NCI-H82 (cell line): ENCODE results near the gene CCDC171.
"Not testable (repeated sequence)": the region's sequence is repeated elsewhere in the genome, so short reads cannot be mapped to it uniquely, and the experiment has no call there.

Experiments
- DNase-seq: peaks from one replicate; lab custom pipeline; 2025; lab: John Stamatoyannopoulos, UW

CCDC171 gene

DNA sequence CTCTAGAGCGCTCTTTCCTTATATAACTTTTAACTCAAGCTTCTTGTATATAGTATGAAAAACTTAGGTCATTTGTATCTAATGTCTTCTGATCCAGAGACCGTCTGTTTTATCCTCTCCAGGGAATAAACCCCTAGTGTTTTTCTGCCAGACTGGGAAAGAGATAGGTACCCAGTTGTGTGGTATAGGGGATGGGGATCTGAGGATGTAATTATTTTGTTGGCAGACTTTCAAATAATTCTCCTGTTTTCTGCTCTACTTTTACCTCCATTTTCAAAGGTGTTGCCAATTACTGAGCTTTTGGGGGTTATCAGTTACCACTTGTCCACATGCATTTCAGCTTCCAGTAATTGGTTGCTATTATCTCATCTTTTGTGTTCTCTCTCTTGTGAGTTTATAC is 17.9 kb downstream of the CCDC171 start:
- no peak for DNase-seq

- DNase-seq: no peak
Observed at GRCh38 chr9:15572200-15572770, 19.4 kb downstream of the CCDC171 start.

- DNase-seq: no peak
Observed at GRCh38 chr9:15576350-15577050, 23.7 kb downstream of the CCDC171 start.

GRCh38 chr9:15578714-15579113 is 25.9 kb downstream of the CCDC171 start:
- no peak for DNase-seq

- DNase-seq: no peak
Observed at GRCh38 chr9:15584379-15584778, 31.5 kb downstream of the CCDC171 start.

DNA sequence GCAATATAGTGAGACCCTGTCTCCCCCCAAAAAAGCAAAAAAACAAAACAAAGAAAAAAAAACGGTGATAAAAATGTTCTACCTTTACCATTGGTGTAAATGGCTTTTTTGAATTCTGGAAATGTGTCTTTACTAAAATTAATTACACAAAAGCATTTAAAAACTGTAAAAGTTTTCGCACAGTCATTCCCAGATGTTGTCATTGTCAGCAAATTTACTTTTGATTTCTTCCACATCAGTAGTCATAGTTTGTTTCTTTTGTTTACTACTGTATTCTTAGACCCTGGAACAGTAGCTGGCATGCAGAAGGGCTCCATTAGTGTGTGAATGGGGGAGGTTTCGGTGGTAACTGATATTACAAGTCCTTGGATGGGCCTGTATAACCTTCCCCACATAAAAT is 39.5 kb downstream of the CCDC171 start:
- peak; percentile 14 for DNase-seq

DNA sequence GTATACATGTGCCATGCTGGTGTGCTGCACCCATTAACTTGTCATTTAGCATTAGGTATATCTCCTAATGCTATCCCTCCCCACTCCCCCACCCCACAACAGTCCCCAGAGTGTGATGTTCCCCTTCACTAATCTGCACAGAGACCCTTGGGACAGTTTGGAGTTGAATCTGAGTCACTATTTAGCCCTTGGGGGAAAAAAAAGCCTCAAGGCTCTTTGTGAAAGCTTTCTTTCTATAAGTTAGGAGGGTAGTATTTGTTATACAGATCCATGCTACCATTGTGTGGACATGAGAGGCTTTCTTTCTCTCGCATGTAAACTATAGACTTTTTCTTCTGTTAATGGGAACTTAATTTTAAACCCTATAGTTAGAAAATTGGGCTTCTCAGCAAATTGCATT is 40.1 kb downstream of the CCDC171 start:
- peak; percentile 68 for DNase-seq

GRCh38 chr9:15600666-15601330 is 48.0 kb downstream of the CCDC171 start:
- not testable (repeated sequence) for DNase-seq

GRCh38 chr9:15606643-15607472 is 54.0 kb downstream of the CCDC171 start:
- DNase-seq: peak; percentile 53

DNA sequence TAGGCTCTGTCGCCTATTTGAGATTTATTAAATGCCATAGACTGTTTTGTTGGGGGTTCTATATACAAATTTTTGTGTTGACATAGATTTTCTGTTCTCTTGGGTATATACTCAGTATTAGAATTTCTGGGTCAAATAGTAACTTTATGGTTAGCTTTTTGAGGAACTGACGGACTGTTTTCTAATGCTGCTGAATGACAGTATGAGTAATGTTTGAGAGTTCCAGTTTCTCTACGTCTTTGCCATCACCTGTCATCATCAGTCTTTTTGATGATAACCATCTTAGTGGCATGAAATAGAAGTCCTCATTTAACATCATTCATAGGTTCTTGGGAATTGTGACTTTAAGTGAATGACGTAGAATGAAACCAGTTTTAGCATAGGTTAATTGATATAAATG is 60.1 kb downstream of the CCDC171 start:
- no peak for DNase-seq

GRCh38 chr9:15617782-15618181 is 64.9 kb downstream of the CCDC171 start:
- DNase-seq: no peak

DNA sequence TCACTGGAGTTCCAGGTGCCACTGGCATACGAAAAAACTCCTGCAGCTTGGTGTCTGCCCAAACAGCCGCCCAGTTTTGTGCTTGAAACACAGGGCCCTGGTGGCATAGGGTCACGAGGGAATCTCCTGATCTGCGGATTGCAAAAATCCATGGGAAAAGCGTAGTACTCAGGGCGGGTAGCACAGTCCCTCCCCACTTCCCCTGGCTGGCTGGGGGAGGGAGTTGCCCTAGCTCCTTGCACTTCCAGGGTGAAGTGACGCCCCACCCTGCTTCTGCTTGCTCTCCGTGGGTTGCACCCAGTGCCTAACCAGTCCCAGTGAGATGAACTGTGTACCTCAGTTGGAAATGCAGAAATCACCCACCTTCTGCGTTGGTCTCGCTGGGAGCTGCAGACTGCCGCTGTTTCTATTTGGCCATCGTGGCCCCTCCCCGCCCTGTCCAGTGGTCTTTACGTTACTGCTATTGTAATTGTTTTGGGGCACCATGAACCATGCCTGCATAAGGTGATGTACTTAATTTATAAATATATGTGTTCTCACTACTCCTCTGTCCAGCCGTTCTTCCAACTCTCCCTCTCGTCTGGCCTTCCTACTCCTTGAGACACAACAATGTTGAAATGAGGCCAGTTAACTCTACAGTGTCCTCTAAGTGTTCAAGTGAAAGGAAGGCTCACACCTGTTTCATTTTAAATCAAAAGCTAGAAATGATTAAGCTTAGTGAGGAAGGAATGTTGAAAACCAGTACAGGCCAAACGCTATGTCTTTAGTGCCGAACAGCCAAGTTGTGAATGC is 65.9 kb downstream of the CCDC171 start:
- DNase-seq: no peak

DNA sequence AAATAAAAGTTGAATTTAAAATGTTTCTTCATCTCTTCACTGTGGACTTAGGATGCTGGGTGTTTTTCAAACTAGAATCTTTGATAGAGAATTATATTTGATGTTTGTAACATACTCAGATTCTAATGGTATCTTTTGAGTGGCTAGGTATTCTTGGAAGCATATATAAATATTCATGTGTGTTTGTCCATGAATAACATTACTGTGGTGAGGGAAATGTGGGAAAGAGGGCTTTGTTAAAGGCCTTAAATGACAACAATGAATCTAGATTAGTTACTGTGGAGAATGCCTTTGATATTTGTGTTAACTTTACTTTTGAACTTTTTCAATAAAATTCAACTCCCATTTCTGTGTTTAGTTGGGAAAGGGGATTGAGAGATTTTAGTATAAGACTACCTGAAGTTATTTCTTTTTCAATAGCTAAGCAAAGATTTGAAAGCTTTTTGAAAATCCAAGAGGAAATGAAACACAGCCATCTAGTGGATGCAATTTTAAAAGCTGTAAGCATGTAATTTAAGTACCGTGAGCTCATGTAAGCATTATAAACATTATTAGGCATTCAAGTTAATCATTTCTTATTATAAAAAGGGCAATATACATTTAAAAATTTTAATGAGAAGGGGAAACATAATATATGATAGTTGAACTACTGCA is 69.6 kb downstream of the CCDC171 start:
- no peak for DNase-seq

DNA sequence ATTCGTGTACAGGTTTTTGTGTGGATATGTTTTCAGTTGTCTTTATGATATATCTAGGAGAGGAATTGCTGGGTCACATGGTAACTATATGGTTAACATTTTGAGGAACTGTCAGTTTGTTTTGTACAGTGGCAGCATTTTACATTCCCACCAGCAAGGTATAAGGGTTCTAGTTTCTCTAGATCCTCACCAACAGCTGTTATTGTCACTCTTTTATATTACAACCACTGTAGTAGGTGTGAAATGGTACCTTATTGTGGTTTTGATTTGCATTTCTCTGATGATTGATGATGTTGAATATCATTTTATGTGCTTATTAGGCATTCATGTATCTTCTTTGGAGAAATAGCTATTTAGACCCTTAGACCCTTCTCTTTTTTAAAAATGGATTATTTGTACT is 82.9 kb downstream of the CCDC171 start:
- DNase-seq: no peak

DNA sequence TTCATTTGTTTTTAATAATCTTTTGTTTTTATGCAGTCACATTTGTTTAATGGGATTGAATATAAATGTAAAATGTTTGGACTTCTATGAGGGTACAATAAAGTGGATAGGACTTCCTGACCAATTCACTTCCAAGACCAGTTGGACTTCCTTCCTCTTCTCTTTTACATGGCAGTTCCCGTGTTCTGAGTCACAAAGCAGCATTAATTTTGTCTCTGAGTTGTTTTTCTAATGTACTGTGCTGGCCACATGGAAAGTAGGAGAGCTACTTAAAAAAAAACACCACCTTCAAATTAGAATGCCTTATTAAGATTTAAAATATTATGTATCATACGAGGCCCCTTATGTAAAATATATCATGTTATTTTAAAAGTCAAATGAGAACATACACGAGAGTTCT is 87.3 kb downstream of the CCDC171 start:
- DNase-seq: no peak

DNA sequence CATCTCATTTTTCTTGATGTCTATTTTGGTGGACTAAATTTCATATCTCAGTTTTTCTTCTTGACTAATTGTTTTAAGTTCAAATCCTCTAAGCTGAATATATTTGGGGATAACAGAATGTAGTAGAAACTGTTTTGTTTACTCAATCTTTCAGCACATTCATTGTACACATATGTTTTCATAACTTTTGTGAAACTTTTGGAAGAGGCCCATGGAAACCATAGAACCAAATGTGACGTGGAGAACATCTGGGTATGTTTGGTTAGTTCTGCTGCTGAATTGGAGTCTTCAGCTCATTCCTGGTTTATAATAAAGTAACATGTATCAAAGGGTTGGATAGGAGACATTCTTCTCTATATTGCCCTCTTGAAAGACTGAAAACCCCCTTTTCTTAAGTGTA is 88.4 kb downstream of the CCDC171 start:
- DNase-seq: no peak

- DNase-seq: peak; percentile 65
Observed at GRCh38 chr9:15642369-15642962, 89.6 kb downstream of the CCDC171 start.

DNA sequence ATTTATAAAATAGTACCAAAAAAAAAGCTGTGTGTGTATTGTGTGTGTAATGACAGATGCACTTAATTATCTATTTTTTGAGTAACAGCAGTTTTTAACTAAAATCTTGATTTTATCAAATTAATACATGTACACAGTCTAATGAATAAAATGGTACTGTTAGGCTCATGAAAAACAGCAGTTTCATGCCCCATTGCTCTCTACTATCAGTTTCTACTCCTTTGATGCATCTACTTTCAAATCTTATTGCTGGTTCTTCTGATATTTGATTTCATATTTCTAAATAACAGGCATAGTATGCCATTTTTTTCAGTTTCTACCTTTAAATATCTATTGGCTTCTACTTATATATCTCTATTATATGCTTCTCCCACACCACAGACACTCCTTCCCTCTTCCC is 117.4 kb downstream of the CCDC171 start:
- DNase-seq: no peak

- no peak for DNase-seq
Observed at GRCh38 chr9:15670894-15671293, 118.1 kb downstream of the CCDC171 start.

DNA sequence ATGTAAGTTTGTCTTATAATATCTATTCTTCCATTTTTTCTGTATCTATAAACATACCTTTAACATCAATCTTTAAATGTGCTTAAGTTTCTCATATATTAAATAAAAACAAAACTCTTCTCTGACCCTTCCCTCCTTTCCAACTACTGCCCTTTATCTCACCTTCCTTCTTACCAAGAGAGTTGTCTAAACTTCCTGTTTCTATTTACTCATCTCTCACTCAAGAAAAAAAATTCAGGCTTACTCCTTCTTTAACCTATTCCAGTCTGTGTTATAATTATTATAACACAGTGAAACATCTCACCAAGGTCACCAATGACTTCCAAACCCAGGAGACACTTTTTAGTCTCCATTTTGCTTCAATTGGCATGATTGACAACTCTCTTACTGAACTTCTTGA is 140.9 kb downstream of the CCDC171 start:
- no peak for DNase-seq

GRCh38 chr9:15696979-15697378 is 144.1 kb downstream of the CCDC171 start:
- no peak for DNase-seq
